Subcutaneous adipose tissue (tissue), 4 donors: ENCODE measurements around the gene B3GALNT2. TPM values are rescaled to one million over a fixed set of nuclear protein-coding genes. Genes with fewer than 3 reads are reported as not detected.

Source experiments
- small RNA-seq: library from RNA; depleted of rRNA; stranded (forward); fragments of <200 nt; gene quantifications from one replicate; pipeline ENCODE3, GENCODE V24; 2016
- total RNA-seq, 4 donors: library from RNA; depleted of rRNA; stranded (reverse); fragments of >200 nt; gene quantifications; one replicate each; pipeline ENCODE4 v1.1.0, GENCODE V29; 2016
- TF ChIP-seq, protein P1 (sequence below): fragments of 450-650 bp; IDR thresholded peaks from one replicate; pipeline ENCODE4 v1.5.1; 2016; ENCODE audit warnings: low read depth, mild to moderate bottlenecking, control low read depth, antibody characterized with exemption, moderate library complexity

B3GALNT2 gene
- total RNA-seq, 4 donors from 2014 or later: 15.4 to 19.4 (median 17.5) TPM

DNA sequence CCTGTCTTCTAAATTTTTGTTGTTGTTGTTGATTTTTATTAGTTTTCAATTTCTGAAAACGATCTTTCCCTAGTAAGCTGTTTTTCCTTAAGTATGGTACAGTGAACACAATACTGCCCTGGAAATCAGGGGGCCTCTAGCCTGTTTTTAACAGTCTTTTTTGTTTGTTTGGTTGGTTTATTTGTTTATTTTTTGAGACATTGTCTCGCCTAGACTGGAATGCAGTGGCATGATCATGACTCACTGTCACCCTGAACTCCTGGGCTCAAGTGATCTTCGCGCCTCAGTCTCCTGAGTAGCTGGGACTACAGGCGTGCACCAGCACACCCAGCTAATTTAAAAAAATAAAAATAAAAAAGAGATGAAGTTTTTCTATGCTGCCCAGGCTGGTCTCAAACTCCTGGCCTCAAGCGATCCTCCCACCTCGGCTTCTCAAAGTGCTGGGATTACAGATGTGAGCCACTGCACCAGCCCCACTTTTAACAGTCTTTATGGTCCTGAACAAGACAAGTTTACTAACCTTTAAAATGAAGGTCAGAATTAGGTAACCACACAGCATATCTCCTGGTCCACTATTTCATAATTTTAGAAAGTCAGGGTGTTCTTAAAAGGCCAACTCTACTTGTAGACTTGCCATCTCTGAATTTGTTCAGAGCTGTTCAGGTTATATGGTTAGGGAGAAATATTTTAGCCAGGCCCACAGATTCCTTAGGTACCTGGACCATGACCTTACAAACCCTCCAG is 101.6 kb downstream of the B3GALNT2 start:
- TF ChIP-seq, protein P1, sequence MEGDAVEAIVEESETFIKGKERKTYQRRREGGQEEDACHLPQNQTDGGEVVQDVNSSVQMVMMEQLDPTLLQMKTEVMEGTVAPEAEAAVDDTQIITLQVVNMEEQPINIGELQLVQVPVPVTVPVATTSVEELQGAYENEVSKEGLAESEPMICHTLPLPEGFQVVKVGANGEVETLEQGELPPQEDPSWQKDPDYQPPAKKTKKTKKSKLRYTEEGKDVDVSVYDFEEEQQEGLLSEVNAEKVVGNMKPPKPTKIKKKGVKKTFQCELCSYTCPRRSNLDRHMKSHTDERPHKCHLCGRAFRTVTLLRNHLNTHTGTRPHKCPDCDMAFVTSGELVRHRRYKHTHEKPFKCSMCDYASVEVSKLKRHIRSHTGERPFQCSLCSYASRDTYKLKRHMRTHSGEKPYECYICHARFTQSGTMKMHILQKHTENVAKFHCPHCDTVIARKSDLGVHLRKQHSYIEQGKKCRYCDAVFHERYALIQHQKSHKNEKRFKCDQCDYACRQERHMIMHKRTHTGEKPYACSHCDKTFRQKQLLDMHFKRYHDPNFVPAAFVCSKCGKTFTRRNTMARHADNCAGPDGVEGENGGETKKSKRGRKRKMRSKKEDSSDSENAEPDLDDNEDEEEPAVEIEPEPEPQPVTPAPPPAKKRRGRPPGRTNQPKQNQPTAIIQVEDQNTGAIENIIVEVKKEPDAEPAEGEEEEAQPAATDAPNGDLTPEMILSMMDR: no peak

DNA sequence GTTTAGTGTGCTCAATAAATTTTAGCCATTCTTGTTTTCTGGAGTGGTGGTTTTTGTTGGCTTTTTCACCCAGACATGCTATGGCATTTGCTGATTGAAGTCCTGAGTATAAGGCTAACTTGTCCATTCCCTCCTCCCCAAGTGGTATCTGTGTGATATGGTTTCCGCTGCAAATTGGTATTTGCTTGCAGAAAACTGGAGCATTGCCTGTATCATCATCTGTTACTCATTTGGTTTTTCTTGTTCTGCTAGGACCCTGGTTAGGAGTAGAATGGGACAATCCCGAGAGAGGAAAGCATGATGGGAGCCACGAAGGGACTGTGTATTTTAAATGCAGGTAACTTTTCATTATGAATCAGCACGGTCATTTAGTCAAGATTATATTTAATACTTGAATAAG is 103.0 kb downstream of the B3GALNT2 start:
- TF ChIP-seq, protein P1: no peak

Small RNAs within 50 kb of the gene (small RNA-seq; reads per million reads assigned to genes)
- gene MTCO3P46 (not detected), gene MTND4LP21 (not detected), gene RPS21P1 (not detected)

Other genes starting within 250 kb of the B3GALNT2 start
- gene ARID4B, start 176.3 kb downstream of the B3GALNT2 start, total RNA-seq: 10 to 100 TPM; 41.1 to 53.5 (median 48.0) TPM
- gene GGPS1, start 175.9 kb downstream of the B3GALNT2 start, total RNA-seq: 10 to 100 TPM; 11.5 to 38.8 (median 24.0) TPM
- gene TBCE, start 137.0 kb downstream of the B3GALNT2 start, total RNA-seq: 10 to 100 TPM; 11.7 to 32.4 (median 22.6) TPM
- gene GNG4, start 145.3 kb upstream of the B3GALNT2 start, total RNA-seq: not detected